Lower lobe of right lung (tissue), 2 donors: Measurements from ENCODE around the gene VDR. TPM values are rescaled to one million over a fixed set of nuclear protein-coding genes. Genes with fewer than 3 reads are reported as not detected.

Experiments used
- ATAC-seq, 2 donors: fragments of 200-7000 bp; cut with Tn5 transposase; one replicate each; pipeline ENCODE4 v1.9.1; 2020 to 2022; ENCODE audit warnings: mild to moderate bottlenecking in 2 of 2, moderate library complexity in 2 of 2
- DNase-seq: peaks from one replicate; pipeline ENCODE4 v3.0.0-alpha.2; 2020
- H3K27ac ChIP-seq: fragments of 200-600 bp; one replicate; pipeline ENCODE4 v1.8.0; 2022
- H3K27me3 ChIP-seq: fragments of 200-600 bp; one replicate; pipeline ENCODE4 v1.8.0; 2022; ENCODE audit warnings: low read depth
- H3K36me3 ChIP-seq: fragments of 200-600 bp; one replicate; pipeline ENCODE4 v1.8.0; 2022; ENCODE audit warnings: mild to moderate bottlenecking
- H3K4me1 ChIP-seq: fragments of 200-600 bp; one replicate; pipeline ENCODE4 v1.8.0; 2022
- H3K4me3 ChIP-seq: fragments of 200-600 bp; one replicate; pipeline ENCODE4 v1.8.0; 2022; ENCODE audit warnings: mild to moderate bottlenecking
- H3K9me3 ChIP-seq: fragments of 200-600 bp; one replicate; pipeline ENCODE4 v1.8.0; 2022
- intact Hi-C: fragments of 100-400 bp; cut with DNase I; formaldehyde crosslinking; loops from one replicate; pipeline ENCODE4 v1.11.0; 2022
- total RNA-seq: library from RNA; stranded (reverse); fragmentation: NEBNext Ultra II Directional; extraction: Animal tissue kit (Norgen Biotek cat#: 25700); gene quantifications from one replicate; pipeline ENCODE4 v1.2.1, GENCODE V29; 2021
- TF ChIP-seq, protein P1 (sequence below): fragments of 200-600 bp; IDR thresholded peaks from one replicate; pipeline ENCODE4 v1.8.0; 2022; ENCODE audit warnings: antibody characterized with exemption, mild to moderate bottlenecking
- donor health status: DM: no; HTN: yes; CAD: no; lungs with severe emphysema.

VDR gene
- total RNA-seq, 1 donor from 2014 or later: 24.3 TPM

DNA sequence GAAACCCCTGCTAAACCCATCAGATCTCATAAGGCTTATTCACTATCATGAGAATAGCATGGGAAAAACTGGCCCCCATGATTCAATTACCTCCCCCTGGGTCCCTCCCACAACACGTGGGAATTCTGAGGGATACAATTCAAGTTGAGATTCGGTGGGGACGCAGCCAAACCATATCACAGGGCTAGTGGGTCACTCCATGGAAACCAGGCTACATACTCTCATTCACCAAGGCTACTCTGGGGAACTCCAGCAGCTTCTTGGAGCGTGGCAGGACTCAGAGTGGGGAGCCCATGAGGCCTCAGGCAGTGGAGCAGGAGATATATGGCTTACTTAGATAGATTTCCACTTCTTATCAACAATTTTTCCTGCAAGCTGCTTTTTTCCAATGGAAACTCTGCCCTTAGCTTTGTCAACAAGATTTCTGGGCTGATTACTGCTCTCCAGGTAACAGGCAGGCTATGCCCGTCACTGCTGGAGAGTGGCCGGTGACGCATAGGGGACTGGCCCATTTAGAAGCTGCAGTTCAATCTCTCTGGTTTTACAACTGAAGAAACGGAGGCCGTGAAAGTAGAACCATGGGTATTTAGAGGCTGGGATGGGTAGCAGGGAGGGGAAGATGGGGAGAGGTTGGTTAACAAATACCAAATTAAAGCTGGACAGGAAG is 16.5 kb downstream of the VDR start:
- ATAC-seq: no peak
- H3K36me3 ChIP-seq: no peaks in the 10 kb centered on the region
- H3K4me1 ChIP-seq: peaks cover 30% of the 10 kb centered on the region
- intact Hi-C loops: no loop called here
- no peaks in the 10 kb centered on the region for H3K9me3 ChIP-seq
- no peak for DNase-seq
- H3K27ac ChIP-seq: no peak overlapping the region
- no peak overlapping the region for H3K4me3 ChIP-seq
- H3K27me3 ChIP-seq: no peaks in the 10 kb centered on the region
- TF ChIP-seq, protein P1, sequence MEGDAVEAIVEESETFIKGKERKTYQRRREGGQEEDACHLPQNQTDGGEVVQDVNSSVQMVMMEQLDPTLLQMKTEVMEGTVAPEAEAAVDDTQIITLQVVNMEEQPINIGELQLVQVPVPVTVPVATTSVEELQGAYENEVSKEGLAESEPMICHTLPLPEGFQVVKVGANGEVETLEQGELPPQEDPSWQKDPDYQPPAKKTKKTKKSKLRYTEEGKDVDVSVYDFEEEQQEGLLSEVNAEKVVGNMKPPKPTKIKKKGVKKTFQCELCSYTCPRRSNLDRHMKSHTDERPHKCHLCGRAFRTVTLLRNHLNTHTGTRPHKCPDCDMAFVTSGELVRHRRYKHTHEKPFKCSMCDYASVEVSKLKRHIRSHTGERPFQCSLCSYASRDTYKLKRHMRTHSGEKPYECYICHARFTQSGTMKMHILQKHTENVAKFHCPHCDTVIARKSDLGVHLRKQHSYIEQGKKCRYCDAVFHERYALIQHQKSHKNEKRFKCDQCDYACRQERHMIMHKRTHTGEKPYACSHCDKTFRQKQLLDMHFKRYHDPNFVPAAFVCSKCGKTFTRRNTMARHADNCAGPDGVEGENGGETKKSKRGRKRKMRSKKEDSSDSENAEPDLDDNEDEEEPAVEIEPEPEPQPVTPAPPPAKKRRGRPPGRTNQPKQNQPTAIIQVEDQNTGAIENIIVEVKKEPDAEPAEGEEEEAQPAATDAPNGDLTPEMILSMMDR: no peak

DNA sequence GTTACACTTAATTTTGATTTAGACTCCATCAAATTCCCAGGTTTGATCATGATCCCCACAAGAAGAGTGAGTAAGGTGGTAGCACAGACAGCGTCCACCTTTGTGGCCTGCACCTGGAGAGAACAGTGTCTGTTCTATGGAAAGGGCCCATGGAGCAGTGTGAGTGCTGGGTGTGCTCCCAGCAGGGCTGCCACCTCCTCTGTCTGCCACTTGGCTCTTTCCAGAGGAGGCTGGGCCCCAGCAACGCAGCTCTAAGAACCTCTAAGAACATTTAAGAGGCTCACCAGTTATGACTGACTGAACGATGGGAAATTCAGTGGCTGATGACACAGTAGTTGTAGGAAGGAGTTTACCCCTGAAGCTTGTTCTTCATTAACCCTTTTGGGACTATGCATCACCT is 17.3 kb downstream of the VDR start:
- TF ChIP-seq, protein P1: no peak
- Histone ChIP-seq H3K4me3 (no peak overlapping the region), H3K27ac (no peak overlapping the region), H3K4me1 (peaks cover 32% of the 10 kb centered on the region), H3K27me3 (no peaks in the 10 kb centered on the region), H3K9me3 (no peaks in the 10 kb centered on the region), H3K36me3 (no peaks in the 10 kb centered on the region)
- no peak for DNase-seq
- intact Hi-C loops: no loop called here
- peak; percentile 27 to 50 for ATAC-seq

DNA sequence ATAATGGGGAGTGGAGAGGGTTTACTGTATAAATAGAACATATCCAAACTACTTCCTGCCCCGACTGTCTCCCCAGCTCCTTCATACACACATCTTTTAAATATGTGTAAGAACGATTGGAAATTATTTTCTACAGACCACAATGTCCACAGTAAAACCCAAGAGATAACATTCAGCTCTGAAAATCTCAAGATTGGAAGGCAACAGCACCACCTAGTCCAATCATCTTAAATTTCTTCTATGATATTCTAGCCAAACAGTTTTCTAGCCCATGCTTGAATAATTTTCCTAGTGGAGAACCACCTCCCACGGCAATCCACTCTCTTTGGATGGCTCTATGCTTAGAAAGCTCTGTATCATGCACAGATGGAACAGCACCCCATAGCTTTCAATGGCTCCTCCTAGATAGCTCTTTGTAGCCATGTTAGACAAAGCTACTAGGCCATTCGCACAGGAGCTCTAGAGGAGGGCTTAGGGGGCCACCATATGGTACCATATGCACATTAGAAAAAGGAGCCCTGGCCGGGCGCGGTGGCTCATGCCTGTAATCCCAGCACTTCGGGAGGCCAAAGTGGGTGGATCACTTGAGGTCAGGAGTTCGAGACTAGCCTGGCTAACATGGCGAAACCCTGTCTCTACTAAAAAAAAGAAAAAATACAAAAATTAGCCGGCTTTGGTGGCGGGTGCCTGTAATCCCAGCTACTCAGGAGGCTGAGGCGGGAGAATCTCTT is 18.1 kb downstream of the VDR start:
- no peaks in the 10 kb centered on the region for H3K27me3 ChIP-seq
- no peak for ATAC-seq
- peaks cover 35% of the 10 kb centered on the region for H3K4me1 ChIP-seq
- no peaks in the 10 kb centered on the region for H3K9me3 ChIP-seq
- DNase-seq: no peak
- H3K4me3 ChIP-seq: no peak overlapping the region
- H3K27ac ChIP-seq: no peak overlapping the region
- no peaks in the 10 kb centered on the region for H3K36me3 ChIP-seq
- intact Hi-C loops: no loop called here
- TF ChIP-seq, protein P1: no peak

DNA sequence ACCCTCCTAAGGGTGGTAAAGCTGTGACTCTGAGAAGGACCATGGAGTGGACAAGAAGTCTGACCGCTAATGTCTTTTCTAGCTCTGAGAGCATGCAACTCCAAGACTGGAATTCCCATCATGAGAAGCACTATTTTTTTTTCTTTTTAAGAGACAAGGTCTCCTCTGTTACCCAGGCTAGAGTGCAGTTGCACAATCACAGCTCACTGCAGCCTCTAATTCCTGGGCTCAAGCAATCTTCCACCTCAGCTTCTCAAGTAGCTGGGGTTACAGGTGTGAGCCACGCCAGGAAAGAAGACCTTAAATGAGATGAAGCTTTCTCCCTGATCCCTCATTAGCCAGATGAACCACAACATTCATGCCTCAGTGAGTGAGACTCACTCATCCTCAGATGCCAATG is 19.2 kb downstream of the VDR start:
- TF ChIP-seq, protein P1: no peak
- Histone ChIP-seq H3K36me3 (no peaks in the 10 kb centered on the region), H3K27ac (no peak overlapping the region), H3K27me3 (no peaks in the 10 kb centered on the region), H3K4me3 (no peak overlapping the region), H3K9me3 (no peaks in the 10 kb centered on the region), H3K4me1 (peaks cover 38% of the 10 kb centered on the region)
- ATAC-seq (no peak), DNase-seq (no peak)
- intact Hi-C loops: no loop called here

DNA sequence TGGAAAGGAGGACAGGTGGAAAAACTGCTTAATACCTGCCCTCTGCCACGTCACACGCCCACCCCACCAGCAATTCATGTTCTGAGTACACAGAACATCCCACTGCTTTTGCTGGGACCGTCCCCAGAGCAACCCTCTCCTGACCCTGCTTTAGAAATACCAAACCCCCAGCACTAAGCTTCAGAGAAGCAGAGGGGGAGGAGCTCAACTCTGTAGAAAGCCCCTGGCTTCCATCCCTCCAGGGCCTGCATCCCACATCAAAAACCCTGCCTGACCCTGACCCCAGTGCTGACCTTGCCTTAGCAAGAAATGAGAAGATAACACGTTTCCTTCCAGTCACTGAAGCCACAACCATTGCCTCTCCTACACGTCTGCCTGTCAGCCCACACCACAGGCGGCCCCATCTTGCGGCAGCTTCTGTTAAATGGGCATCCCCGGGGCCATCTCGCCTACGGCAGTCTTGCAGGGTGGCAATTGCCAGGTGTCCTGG is 19.7 kb downstream of the VDR start:
- Histone ChIP-seq H3K4me3 (no peak overlapping the region), H3K4me1 (peaks cover 38% of the 10 kb centered on the region), H3K9me3 (no peaks in the 10 kb centered on the region), H3K36me3 (no peaks in the 10 kb centered on the region), H3K27me3 (no peaks in the 10 kb centered on the region), H3K27ac (no peak overlapping the region)
- TF ChIP-seq, protein P1: no peak
- intact Hi-C loops: no loop called here
- no peak for DNase-seq
- no peak for ATAC-seq
